Measurements from ENCODE around the gene UBE2K.

UBE2K gene

GRCh38 chr4:39759569-39759968 is 61.6 kb downstream of the UBE2K start:
- TF ChIP-seq SIN3A (IDR thresholded peaks at IDR 0.05; ENCODE audit: borderline replicate concordance, insufficient read depth, low read length) (no peak), TAF1 (IDR thresholded peaks at IDR 0.05; ENCODE audit: borderline replicate concordance, insufficient read depth, low read length) (no peak), FOXP2 (optimal IDR thresholded peaks at IDR 0.05; ENCODE audit: borderline replicate concordance, extremely low read depth, extremely low read length, insufficient read depth) (no peak), REST (IDR thresholded peaks at IDR 0.05; ENCODE audit: insufficient read depth in 1 of 2, low read depth in 2 of 2, low read length in 2 of 2) (no peak), POLR2AphosphoS5 (IDR thresholded peaks at IDR 0.05; ENCODE audit: low read depth, low read length) (no peak)

GRCh38 chr4:39761005-39761667 is 63.2 kb downstream of the UBE2K start:
- no peak for TF ChIP-seq SIN3A (IDR thresholded peaks at IDR 0.05; ENCODE audit: borderline replicate concordance, insufficient read depth, low read length)

- TF ChIP-seq SIN3A (IDR thresholded peaks at IDR 0.05; ENCODE audit: borderline replicate concordance, insufficient read depth, low read length) (no peak), POLR2AphosphoS5 (IDR thresholded peaks at IDR 0.05; ENCODE audit: low read depth, low read length) (no peak), TAF1 (IDR thresholded peaks at IDR 0.05; ENCODE audit: borderline replicate concordance, insufficient read depth, low read length) (no peak), FOXP2 (optimal IDR thresholded peaks at IDR 0.05; ENCODE audit: borderline replicate concordance, extremely low read depth, extremely low read length, insufficient read depth) (no peak), REST (IDR thresholded peaks at IDR 0.05; ENCODE audit: insufficient read depth in 1 of 2, low read depth in 2 of 2, low read length in 2 of 2) (no peak)
Measured at GRCh38 chr4:39763714-39764572, 66.0 kb downstream of the UBE2K start.

GRCh38 chr4:39770005-39770404 is 72.1 kb downstream of the UBE2K start:
- TF ChIP-seq POLR2AphosphoS5 (IDR thresholded peaks at IDR 0.05; ENCODE audit: low read depth, low read length) (no peak), FOXP2 (optimal IDR thresholded peaks at IDR 0.05; ENCODE audit: borderline replicate concordance, extremely low read depth, extremely low read length, insufficient read depth) (no peak), REST (IDR thresholded peaks at IDR 0.05; ENCODE audit: insufficient read depth in 1 of 2, low read depth in 2 of 2, low read length in 2 of 2) (no peak), TAF1 (IDR thresholded peaks at IDR 0.05; ENCODE audit: borderline replicate concordance, insufficient read depth, low read length) (no peak), SIN3A (IDR thresholded peaks at IDR 0.05; ENCODE audit: borderline replicate concordance, insufficient read depth, low read length) (no peak)

- TF ChIP-seq FOXP2 (optimal IDR thresholded peaks at IDR 0.05; ENCODE audit: borderline replicate concordance, extremely low read depth, extremely low read length, insufficient read depth): no peak
- no peak for TF ChIP-seq POLR2AphosphoS5 (IDR thresholded peaks at IDR 0.05; ENCODE audit: low read depth, low read length)
- no peak for TF ChIP-seq REST (IDR thresholded peaks at IDR 0.05; ENCODE audit: insufficient read depth in 1 of 2, low read depth in 2 of 2, low read length in 2 of 2)
- TF ChIP-seq SIN3A (IDR thresholded peaks at IDR 0.05; ENCODE audit: borderline replicate concordance, insufficient read depth, low read length): no peak
- no peak for TF ChIP-seq TAF1 (IDR thresholded peaks at IDR 0.05; ENCODE audit: borderline replicate concordance, insufficient read depth, low read length)
Measured at GRCh38 chr4:39770471-39770870, 72.5 kb downstream of the UBE2K start.

Measured in PFSK-1 (cell line).